AG04449 (cell line): ENCODE results near the gene FAM193B.
"Not testable (repeated sequence)": the region's sequence is repeated elsewhere in the genome, so short reads cannot be mapped to it uniquely, and the experiment has no call there.

ENCODE experiments used
- CTCF ChIA-PET: fragments of 350-600 bp; formaldehyde crosslinking; extraction: SDS; loops from one replicate; lab custom pipeline; 2021; ENCODE audit warnings: antibody characterized with exemption; lab: Yijun Ruan, JAX
- POLR2A ChIA-PET: fragments of 400-600, 350-600 bp; formaldehyde crosslinking; extraction: SDS; loops from one replicate; lab custom pipeline; 2020; ENCODE audit warnings: antibody characterized with exemption, inconsistent platforms; lab: Yijun Ruan, JAX
- DNase-seq: peaks from one replicate; pipeline ENCODE4 v3.0.0-alpha.2; 2010; ENCODE audit warnings: low read depth, low spot score
- H3K4me3 ChIP-seq: 2 replicates; pipeline ENCODE4 v1.5.1; 2011; ENCODE audit warnings: low read depth, mild to moderate bottlenecking, control low read depth, low read length
- TF ChIP-seq, protein P1 (sequence below): IDR thresholded peaks from one replicate; pipeline ENCODE4 v1.5.1; 2011; ENCODE audit warnings: mild to moderate bottlenecking, moderate library complexity, low read length, control low read depth, inconsistent platforms; ENCODE audit not compliant: insufficient read depth; ENCODE audit errors: missing control alignments

Gene FAM193B

DNA sequence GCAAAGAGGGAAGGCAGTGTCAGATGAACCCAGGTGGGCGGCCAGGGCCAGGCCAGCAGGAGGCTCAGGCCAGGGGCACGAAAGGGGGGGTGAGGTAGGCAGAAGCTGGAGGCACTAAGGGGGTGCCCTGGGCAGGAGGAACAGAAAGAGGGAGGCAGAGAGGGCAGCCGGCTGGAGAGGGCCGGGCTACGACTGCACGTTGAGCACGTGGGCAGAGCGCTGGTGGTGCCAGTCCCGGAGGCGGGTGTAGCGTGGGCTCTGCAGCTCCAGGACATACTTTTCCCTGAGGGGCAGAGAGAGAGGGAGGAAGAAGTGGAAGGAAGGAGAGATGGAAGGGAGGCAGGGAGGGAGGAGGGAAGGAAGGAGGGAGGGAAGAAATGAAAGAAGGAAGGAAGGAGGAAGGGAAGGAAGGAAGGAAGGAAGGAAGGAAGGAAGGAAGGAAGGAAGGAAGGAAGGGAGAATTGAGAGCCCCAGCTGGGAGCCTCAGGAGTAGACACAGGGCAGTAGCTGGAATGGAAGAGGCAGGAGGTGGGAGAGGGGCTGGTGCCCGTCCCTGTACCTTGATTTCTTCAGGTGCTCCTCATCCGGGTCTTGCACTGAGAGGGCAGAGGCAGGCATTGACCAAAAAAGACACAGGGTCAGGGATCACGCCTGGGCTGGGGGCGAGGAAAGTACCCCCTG, 63.9 kb downstream of the FAM193B start:
- POLR2A ChIA-PET = interaction anchor here (15.7 kb wide), 1 partner anchor 13 kb away, joined by 401 read pairs; the partner anchor contains the start of gene DBN1
- TF ChIP-seq, protein P1, sequence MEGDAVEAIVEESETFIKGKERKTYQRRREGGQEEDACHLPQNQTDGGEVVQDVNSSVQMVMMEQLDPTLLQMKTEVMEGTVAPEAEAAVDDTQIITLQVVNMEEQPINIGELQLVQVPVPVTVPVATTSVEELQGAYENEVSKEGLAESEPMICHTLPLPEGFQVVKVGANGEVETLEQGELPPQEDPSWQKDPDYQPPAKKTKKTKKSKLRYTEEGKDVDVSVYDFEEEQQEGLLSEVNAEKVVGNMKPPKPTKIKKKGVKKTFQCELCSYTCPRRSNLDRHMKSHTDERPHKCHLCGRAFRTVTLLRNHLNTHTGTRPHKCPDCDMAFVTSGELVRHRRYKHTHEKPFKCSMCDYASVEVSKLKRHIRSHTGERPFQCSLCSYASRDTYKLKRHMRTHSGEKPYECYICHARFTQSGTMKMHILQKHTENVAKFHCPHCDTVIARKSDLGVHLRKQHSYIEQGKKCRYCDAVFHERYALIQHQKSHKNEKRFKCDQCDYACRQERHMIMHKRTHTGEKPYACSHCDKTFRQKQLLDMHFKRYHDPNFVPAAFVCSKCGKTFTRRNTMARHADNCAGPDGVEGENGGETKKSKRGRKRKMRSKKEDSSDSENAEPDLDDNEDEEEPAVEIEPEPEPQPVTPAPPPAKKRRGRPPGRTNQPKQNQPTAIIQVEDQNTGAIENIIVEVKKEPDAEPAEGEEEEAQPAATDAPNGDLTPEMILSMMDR = no peak
- DNase-seq = no peak
- no peak overlapping the region for H3K4me3 ChIP-seq
- CTCF ChIA-PET = interaction anchor here (1.1 to 16.4 kb wide), 4 partner anchors 10 to 34 kb away, joined by 4 to 261 read pairs (median 5); partner anchors contain the start of gene DBN1

DNA sequence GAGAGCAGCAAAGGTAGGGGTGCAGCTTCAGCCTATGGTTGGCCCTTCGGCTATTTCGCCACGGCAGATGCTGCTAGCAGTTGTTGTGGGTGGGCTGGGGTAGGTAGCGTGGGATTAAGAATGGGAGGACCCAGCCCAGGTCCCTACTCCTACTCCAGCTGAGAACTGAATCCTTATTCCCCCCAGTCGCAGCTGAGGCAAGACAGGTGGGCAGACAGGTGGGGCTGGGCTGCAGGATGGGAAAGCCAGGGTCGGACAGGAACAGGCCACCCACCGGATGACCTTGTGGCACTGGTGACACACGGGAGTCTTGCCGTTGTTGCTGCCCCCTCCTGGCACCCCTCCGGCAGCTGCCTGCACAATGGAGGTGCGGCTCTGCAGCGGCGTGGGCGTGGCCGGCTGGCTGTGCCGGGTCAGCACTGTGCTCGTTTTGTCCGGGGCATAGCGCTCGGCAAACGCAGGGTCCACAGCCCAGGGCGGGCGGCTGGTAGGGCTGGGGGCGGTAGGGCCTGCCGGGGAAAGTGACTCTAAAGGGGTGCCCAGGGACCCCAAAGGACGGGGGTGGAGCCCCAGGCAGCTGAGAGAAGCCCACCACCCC, 65.1 kb downstream of the FAM193B start:
- TF ChIP-seq, protein P1 = peak; percentile 29
- CTCF ChIA-PET = interaction anchor here (0.9 to 16.4 kb wide), 6 partner anchors 11 to 33 kb away, joined by 3 to 261 read pairs (median 5); partner anchors contain the start of gene DBN1
- no peak for DNase-seq
- H3K4me3 ChIP-seq = no peak overlapping the region
- POLR2A ChIA-PET = interaction anchor here (2.0 to 15.7 kb wide), 2 partner anchors 9 to 11 kb away, joined by 7 to 401 read pairs; partner anchors contain the start of genes DBN1 and PDLIM7

DNA sequence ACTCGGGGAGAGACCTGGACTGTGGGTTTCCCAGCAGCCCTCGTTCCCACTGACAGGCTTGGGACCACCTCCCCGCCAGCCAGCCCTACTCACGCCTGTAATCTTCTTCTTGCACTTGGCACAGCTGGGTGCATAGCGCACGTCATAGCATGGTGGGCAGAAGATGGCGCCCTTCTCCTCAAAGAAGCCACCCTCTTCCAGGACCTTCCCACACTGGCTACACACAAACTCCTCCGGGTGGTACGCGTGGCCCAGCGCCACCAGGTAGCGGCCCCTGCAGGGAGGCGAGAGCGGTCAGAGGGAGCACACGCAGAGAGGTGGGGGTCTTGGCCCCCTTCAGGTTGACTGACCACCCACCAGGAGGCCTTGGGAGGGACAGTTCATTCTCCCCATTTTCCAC, 66.4 kb downstream of the FAM193B start:
- TF ChIP-seq, protein P1 = no peak
- CTCF ChIA-PET = interaction anchor here (2.1 to 16.4 kb wide), 2 partner anchors 12 to 13 kb away, joined by 9 to 261 read pairs; partner anchors contain the start of gene DBN1
- H3K4me3 ChIP-seq = no peak overlapping the region
- no peak for DNase-seq
- POLR2A ChIA-PET = interaction anchor here (2.0 to 15.7 kb wide), 2 partner anchors 10 kb away, joined by 7 to 401 read pairs; partner anchors contain the start of genes DBN1 and PDLIM7

DNA sequence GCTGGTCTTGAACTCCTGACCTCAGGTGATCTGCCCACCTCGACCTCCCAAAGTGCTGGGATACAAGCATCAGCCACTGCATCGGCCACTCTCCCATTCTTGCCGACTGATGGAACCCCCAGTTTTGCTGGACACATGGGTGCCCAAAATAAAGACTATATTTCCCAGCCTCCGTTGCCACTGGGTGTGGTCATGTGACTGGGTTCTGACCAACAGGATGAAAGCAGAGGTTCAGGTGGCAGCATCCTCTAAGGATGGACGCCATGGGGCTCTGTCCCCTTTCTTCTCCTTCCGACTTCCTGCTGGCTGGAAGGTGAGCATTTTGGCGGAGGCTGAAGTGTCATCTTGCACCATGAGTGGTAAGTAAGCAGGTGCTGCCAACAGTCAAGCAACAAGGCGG, 67.2 kb downstream of the FAM193B start:
- H3K4me3 ChIP-seq = no peak overlapping the region
- POLR2A ChIA-PET = interaction anchor here (0.7 to 15.7 kb wide), 2 partner anchors 9 kb away, joined by 3 to 401 read pairs; partner anchors contain the start of gene DBN1
- TF ChIP-seq, protein P1 = no peak
- CTCF ChIA-PET = interaction anchor here (0.8 to 2.1 kb wide), 2 partner anchors 8 to 14 kb away, joined by 3 to 9 read pairs; no protein-coding TSS in a partner anchor
- no peak for DNase-seq

DNA sequence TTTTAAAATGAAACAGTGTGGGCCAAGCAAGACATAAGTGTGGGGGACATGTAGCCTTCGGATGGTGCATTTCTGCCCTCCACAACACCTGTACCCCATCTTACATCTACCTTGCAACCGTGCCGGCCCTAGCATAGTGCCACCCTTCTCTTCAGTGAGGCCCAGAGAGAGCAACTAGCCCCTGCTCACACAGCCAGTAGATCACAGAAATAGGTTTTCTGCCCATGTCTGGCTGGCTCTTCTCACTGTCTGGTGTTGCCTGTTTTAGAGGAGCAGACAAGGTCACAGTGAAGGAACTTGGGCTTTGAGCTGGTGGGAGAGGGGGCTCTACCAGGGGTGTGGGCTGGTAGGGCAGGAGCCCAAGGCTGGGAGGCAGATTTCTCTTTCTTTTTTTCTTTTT, 68.1 kb downstream of the FAM193B start:
- CTCF ChIA-PET = interaction anchor here (0.8 to 1.1 kb wide), 2 partner anchors 8 to 9 kb away, joined by 3 to 4 read pairs; no protein-coding TSS in a partner anchor
- POLR2A ChIA-PET = interaction anchor here (0.8 to 15.7 kb wide), 2 partner anchors 8 to 11 kb away, joined by 3 to 401 read pairs; partner anchors contain the start of genes DBN1 and PDLIM7
- no peak for DNase-seq
- TF ChIP-seq, protein P1 = no peak
- no peak overlapping the region for H3K4me3 ChIP-seq

DNA sequence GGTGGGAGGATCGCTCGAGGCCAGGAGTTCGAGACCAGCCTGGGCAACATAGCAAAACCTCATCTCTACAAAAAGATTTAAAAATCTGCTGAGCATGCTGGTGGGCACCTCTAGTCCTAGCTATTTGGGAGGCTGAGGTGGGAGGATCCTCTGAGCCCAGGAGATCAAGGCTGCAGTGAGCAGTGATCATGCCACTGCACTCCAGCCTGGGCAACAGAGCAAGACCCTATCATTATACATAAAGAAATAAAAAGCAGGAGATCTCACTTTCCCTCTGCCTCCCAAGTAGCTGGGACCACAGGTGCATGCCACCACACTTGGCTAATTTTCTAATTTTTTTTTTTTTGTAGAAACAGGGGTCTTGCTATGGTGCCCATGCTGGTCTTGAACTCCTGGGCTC, 68.6 kb downstream of the FAM193B start:
- DNase-seq, H3K4me3 ChIP-seq: not testable (repeated sequence)
- ChIA-PET CTCF (interaction anchor here (1.1 to 1.4 kb wide), 3 partner anchors 9 to 16 kb away, joined by 3 to 4 read pairs (median 3); partner anchors contain the start of gene PDLIM7), POLR2A (interaction anchor here (15.8 kb wide), 1 partner anchor 8 kb away, joined by 401 read pairs; the partner anchor contains the start of gene PDLIM7)
